Prostate gland (tissue), 2 donors: Measurements from ENCODE around the gene RNF220. TPM values are rescaled to one million over a fixed set of nuclear protein-coding genes. Genes with fewer than 3 reads are reported as not detected.

Experiments used
- DNase-seq: peaks from one replicate; pipeline ENCODE4 v3.0.0-alpha.2; 2019; ENCODE audit warnings: low spot score
- H3K27ac ChIP-seq, 2 donors: fragments of 200-600 bp; sonication (generic); 2 replicates each; pipeline ENCODE4 v1.5.1; 2017 to 2019
- H3K27me3 ChIP-seq: fragments of 200-600 bp; sonication (generic); replicated peaks from 2 replicates; pipeline ENCODE4 v1.5.1; 2019; ENCODE audit not compliant: insufficient read depth
- H3K36me3 ChIP-seq, 2 donors: fragments of 200-600 bp; sonication (generic); 1 replicate in 1 of 2; 2 replicates in 1 of 2; pipeline versions ENCODE4 v1.5.1 to v1.8.1; 2017 to 2019
- H3K4me1 ChIP-seq: fragments of 200-600 bp; sonication (generic); replicated peaks from 2 replicates; pipeline ENCODE4 v1.5.1; 2019
- H3K4me3 ChIP-seq, 2 donors: fragments of 200-600 bp; sonication (generic); 2 replicates each; pipeline ENCODE4 v1.5.1; 2017 to 2019
- H3K9me3 ChIP-seq: fragments of 200-600 bp; sonication (generic); 2 replicates; pipeline ENCODE4 v1.5.1; 2017
- CTCF ChIP-seq, 4 experiments: fragments of 200-600 bp in 2 of 4; fragments of 450-650 bp in 2 of 4; sonication (generic) in 2 of 4; IDR thresholded peaks; 1 replicate in 3 of 4; 2 replicates in 1 of 4; pipeline ENCODE4 v1.5.1; 2016 to 2019; ENCODE audit warnings: antibody characterized with exemption in 4 of 4, mild to moderate bottlenecking in 2 of 4, moderate library complexity in 2 of 4
- POLR2A ChIP-seq: fragments of 450-650 bp; IDR thresholded peaks from one replicate; pipeline ENCODE4 v1.6.1; 2016; ENCODE audit warnings: antibody characterized with exemption, mild to moderate bottlenecking
- POLR2AphosphoS5 ChIP-seq: sonication (generic); formaldehyde crosslinking; IDR thresholded peaks from one replicate; pipeline ENCODE4 v1.6.1; 2017; ENCODE audit warnings: antibody characterized with exemption
- WGBS: methylation state at CpG from one replicate; pipeline ENCODE4 v1.1.5; 2018; 5-methylcytosine and 5-hydroxymethylcytosine counted together
- intact Hi-C: fragments of 100-400 bp; cut with DNase I; formaldehyde crosslinking; loops from one replicate; pipeline ENCODE4 v1.14.2; 2022
- total RNA-seq, 2 donors: library from RNA; depleted of rRNA; stranded (reverse); fragments of >200 nt; gene quantifications; one replicate each; pipeline ENCODE4 v1.1.0, GENCODE V29; 2016

The RNF220 gene
- total RNA-seq, 2 donors from 2014 or later: 116 to 147 TPM

- H3K9me3 ChIP-seq: no peaks in the 10 kb centered on the region
- no peaks in the 10 kb centered on the region for H3K36me3 ChIP-seq
- H3K4me1 ChIP-seq: no peaks in the 10 kb centered on the region
- TF ChIP-seq CTCF (IDR thresholded peaks at IDR 0.05) (no peak), POLR2A (no peak), POLR2AphosphoS5 (no peak)
- 69% methylated on average over 3 of the region's 3 CpGs for WGBS
- intact Hi-C loops: no loop called here
- no peak overlapping the region for H3K4me3 ChIP-seq
- no peak overlapping the region for H3K27ac ChIP-seq
- DNase-seq: no peak
- no peaks in the 10 kb centered on the region for H3K27me3 ChIP-seq
Observed at GRCh38 chr1:44553127-44553758, 148.2 kb downstream of the RNF220 start.

- WGBS: 82% methylated on average over 6 of the region's 6 CpGs
- Histone ChIP-seq H3K4me3 (no peak overlapping the region), H3K27ac (no peak overlapping the region), H3K9me3 (no peaks in the 10 kb centered on the region), H3K4me1 (no peaks in the 10 kb centered on the region), H3K36me3 (no peaks in the 10 kb centered on the region), H3K27me3 (no peaks in the 10 kb centered on the region)
- intact Hi-C loops: no loop called here
- no peak for DNase-seq
- no peak for TF ChIP-seq POLR2A
- TF ChIP-seq CTCF (IDR thresholded peaks at IDR 0.05): no peak
- TF ChIP-seq POLR2AphosphoS5: no peak
Observed at GRCh38 chr1:44553771-44554170, 148.7 kb downstream of the RNF220 start.

- TF ChIP-seq POLR2AphosphoS5 (no peak), POLR2A (no peak), CTCF (IDR thresholded peaks at IDR 0.05) (no peak)
- 34% methylated on average over 2 of the region's 2 CpGs for WGBS
- intact Hi-C loops: no loop called here
Observed at GRCh38 chr1:44554706-44555105, 149.7 kb downstream of the RNF220 start.

GRCh38 chr1:44557778-44558177, 152.7 kb downstream of the RNF220 start:
- WGBS: 68% methylated on average over 6 of the region's 6 CpGs
- H3K4me3 ChIP-seq: no peak overlapping the region
- DNase-seq: no peak

More at GRCh38 chr1:44554706-44555105, 149.7 kb downstream of the RNF220 start:
- H3K9me3 ChIP-seq: no peaks in the 10 kb centered on the region
- no peak overlapping the region for H3K27ac ChIP-seq
- DNase-seq: no peak
- no peaks in the 10 kb centered on the region for H3K27me3 ChIP-seq
- H3K4me1 ChIP-seq: no peaks in the 10 kb centered on the region
- H3K4me3 ChIP-seq: no peak overlapping the region
- no peaks in the 10 kb centered on the region for H3K36me3 ChIP-seq

More at GRCh38 chr1:44557778-44558177, 152.7 kb downstream of the RNF220 start:
- intact Hi-C loops: no loop called here
- H3K9me3 ChIP-seq: no peaks in the 10 kb centered on the region
- no peak overlapping the region for H3K27ac ChIP-seq
- H3K27me3 ChIP-seq: no peaks in the 10 kb centered on the region
- no peaks in the 10 kb centered on the region for H3K4me1 ChIP-seq
- H3K36me3 ChIP-seq: no peaks in the 10 kb centered on the region
- no peak for TF ChIP-seq POLR2AphosphoS5
- TF ChIP-seq POLR2A: no peak
- TF ChIP-seq CTCF (IDR thresholded peaks at IDR 0.05): no peak
